GM18507 (cell line): ENCODE results near the gene LDB3.

Source experiments
- DNase-seq: peaks from one replicate; pipeline ENCODE4 v3.0.0; 2011; ENCODE audit warnings: low read depth; ENCODE audit not compliant: insufficient read length; ENCODE audit errors: extremely low spot score
- FAIRE-seq: peaks from 2 replicates; lab custom pipeline; 2011; peaks lifted over from hg19 to GRCh38; lab: Jason Lieb, UNC

LDB3 gene

DNA sequence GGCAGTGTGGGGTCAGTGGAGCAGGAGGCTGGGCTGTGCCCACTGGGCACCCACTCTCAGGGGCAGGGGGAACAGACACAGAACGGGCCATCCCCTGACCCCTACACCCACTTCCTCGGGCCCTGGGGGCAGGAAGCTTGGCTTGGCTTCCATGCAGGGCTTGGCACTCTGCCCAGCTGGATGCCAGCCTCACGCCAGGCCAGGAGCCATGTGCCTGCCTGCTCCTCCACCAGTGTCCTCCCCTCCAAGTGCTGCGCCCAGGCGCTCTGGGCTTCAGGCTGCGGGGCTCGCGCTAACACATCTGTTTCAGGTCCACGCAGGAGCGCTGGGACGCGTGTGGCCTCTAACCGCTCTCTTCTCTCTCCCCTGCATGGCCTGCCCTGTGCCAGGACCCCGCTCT lies 12.7 kb downstream of the LDB3 start:
- FAIRE-seq, result no peak

DNA sequence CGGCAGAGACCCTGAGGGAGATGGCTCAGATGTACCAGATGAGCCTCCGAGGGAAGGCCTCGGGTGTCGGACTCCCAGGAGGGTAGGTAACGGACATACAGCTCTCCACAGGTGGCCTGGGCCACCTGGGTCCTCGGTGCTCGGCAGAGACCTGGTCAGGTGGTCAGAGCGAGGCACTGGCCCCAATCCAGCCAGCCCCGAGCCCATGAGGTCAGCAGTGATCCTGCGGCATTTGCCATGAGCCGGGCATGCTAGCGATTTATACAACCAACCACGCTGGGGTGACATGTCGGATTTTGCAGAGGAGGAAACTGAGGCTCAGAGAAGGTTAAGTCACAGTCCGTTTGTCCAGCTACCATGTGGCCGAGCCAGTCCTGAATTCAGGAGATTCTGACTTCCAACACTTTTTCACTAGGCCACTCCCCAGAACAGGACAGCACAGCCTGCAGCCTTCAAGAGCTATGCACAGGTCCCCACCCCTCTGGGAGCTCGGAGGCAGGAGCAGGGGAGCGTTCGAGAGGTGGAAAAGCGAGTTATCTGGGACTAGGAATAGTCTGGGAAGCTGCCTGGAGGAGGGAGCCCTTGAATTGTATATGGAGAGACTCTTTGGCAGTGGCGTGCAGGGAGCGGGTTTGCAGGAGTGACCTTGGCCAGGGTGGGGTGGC lies 13.5 kb downstream of the LDB3 start:
- DNase-seq (no peak), FAIRE-seq (no peak)

More for the DNA sequence above, 12.7 kb downstream of the LDB3 start:
- no peak for DNase-seq

DNA sequence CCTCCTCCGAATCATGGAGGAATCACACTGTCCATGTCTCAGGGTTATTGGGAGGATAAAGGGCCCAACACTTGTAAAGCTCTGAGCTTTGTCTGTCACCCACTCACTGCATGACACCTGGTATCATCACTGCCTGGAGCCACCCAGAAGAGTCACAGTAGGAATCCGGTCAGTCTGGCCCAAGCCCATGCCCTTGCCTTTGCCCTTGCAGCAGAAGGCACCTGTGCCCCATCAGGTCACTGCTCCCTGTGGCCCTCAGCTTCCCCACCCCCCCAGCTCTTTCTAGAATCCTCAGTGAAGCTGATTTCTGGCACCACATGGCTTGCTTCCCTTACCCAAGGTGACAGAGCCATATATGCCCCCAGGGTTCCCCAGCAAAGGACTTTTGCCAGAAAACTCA lies 14.4 kb downstream of the LDB3 start:
- DNase-seq (no peak), FAIRE-seq (no peak)

DNA sequence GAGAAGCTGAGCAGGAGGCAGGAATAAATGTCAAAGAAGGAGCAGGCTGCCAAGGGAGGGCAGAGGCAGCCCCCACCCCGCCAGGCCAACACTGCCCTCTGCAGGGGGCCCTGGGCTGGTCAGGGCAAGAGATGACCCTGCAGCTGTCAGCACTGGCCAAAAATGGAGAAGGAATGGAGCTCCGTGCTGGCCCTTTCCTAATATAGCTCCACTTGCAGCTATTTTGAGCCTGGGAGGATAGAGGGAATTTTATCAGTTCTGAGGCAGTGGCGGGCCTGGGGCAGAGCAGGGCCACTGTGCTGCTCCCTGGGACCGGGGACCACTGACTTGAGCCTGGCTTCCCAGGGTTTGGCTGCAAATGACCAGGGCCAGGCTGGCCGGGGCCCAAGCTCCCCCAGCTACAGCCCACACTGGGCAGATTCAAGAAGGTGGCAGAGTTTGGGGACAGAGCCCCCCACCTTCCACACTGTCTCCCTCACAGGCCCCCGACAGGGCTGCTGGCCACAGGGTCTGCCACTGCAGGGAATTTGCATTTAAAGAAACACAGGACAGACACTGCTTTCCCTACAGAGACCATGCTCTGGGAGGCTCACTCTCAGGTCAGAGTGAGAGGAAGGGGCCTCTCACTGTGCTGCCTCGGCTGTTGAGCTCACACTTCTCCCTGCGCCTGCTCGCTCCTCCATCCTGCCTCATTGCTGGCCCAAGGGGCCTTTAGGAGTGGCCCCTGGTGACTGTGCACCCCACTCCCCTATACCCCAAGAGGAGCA lies 16.2 kb downstream of the LDB3 start:
- DNase-seq, result no peak
- no peak for FAIRE-seq

DNA sequence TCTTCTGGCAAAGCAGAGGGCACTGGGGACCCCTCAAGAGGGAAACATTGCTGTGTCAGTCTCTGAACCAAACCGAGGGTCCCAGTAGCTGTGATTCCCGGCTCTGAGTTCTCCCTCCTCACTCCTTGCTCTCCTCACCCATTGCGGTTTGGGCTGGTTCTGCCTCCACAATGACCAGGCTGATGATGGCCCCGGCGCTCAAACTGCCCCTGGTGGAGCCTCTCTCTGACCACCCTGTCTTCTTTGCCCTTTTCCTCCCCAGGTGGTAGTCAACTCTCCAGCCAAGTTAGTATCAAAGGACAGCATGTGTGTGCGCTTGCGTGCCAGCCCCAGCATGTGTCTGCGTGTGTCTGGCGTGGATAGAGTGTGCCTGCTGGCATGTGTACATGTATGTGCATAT lies 17.1 kb downstream of the LDB3 start:
- FAIRE-seq, result no peak

DNA sequence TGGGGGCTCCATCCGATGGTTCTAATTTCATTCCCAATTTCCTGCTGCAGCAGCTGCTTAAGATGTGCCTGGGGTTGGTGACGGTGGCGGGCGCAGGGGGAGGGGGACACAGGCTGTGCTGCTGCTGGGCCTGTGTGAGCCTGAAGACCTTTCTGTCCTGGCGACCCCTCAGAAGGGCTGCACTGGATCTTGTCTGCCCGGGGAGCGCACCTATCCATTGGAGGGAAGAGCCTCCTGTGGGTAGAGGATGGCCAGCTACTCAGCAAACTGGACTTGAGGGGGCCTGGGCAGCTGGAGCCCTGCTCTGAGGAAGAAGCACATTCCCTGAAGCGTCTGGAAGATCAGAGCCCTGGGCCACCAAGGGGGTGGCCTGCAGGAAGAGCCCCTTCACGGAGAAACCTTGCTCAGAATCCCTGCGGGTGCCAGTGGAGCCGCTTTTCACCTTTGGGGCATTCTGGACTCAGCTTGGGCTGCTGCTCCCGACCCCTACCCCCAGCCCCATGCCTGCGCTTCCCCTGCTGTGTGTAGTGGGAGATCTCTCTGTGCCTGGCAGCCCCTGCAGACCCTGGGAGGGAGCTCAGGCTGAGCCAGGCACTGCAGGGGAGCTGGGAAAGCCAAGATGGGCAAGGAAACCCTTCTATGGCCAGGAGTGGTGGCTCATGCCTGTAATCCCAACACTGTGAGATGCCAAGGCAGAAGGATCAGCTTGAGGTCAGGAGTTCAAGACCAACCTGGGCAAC lies 17.8 kb downstream of the LDB3 start:
- no peak for DNase-seq
- no peak for FAIRE-seq

More for the DNA sequence above, 17.1 kb downstream of the LDB3 start:
- no peak for DNase-seq

DNA sequence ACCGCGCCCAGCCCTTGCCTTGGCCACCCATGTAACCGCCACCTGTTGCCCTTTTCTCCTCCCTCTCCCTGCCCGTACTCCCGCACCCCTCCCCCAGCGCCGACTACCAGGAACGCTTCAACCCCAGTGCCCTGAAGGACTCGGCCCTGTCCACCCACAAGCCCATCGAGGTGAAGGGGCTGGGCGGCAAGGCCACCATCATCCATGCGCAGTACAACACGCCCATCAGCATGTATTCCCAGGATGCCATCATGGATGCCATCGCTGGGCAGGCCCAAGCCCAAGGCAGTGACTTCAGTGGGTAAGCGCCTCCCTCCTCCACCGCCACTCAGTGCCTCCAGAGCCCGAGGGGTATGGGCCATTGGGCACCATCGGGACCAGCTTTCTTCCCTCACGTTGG lies 18.7 kb downstream of the LDB3 start:
- no peak for DNase-seq
- no peak for FAIRE-seq

DNA sequence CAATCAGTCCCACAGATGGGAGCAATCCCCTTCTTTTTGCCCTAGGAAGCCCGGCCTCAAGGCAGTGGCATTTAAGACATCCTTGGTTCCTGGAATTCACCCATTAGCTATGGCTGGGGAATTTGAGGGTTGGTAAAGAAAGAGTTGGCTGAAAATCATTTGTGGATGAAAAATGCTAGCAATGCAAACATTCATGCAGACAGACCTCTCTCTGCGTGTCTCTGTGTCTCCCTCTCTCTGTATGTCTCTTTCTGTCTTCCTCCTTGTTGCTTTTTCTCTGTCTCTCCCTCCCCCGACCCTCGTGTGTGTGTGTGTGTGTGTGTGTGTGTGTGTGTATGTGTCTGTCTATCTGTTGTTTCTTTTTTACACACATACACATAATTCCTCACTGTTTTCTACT lies 19.4 kb downstream of the LDB3 start:
- FAIRE-seq (no peak), DNase-seq (no peak)

DNA sequence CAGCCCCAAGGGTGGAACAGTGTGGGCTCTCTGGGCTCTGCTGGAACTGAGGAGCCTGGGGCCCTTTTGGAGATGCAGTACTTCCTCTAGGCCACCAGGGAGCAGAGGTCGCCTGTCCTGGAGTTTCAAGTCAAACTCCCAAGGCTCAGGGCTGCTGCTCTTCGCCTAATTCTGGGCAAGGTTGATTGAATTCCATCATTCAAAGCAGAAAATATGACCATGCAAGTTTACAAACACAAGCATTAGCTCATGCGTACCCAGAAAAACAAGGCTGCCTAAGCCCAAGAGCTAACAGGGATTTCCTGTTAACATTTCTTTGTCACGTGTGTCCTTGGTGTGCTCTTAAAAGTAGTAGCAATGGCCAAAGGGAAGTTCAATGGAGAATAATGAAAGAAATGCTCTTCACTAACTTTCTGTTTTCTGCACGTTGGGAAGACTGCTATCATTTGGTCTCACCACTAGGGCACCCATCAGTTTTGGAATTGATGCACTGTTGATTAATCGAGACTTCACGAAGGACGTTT lies 20.1 kb downstream of the LDB3 start:
- FAIRE-seq, result peak; percentile 79
- peak; percentile 60 for DNase-seq

DNA sequence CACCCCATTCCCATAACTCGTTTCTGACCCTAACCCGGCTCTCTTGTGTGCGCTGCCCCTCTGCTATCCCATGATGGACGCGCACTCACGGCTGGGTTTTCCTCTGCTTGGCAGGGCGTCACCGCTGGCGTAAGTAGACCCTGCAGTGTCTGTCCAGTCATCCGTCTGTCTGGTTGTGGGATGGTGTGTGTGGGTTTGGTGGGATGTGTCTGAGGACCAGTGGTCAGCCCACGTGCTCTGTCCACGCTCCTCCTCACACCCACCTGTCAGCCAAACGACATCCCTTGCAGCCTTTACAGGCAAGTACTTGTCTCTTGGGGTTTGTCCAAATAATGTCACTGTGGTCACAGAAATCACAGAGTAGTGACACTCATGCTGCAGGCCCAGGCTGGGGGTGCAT lies 20.8 kb downstream of the LDB3 start:
- no peak for FAIRE-seq
- DNase-seq, result no peak

DNA sequence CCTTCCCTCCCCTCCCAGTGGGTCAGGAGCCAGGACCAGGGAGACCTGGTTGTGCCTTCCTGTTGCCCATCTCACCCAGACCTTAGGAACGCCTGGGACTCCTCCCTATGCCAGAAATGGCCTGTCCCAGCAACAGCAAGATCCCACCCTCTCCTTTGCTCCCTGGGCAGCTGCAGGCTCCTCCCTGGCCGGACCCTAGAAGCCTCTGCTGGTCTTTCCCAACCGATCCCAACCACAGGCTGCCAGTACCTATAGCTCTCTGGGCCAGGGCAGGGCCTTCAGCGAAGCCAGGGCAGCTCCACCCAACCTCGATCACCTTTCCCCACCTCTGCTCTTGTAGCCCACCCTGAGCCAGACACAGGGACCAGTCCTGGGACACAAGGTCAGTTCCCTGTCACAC lies 21.9 kb downstream of the LDB3 start:
- DNase-seq, result no peak
- no peak for FAIRE-seq

DNA sequence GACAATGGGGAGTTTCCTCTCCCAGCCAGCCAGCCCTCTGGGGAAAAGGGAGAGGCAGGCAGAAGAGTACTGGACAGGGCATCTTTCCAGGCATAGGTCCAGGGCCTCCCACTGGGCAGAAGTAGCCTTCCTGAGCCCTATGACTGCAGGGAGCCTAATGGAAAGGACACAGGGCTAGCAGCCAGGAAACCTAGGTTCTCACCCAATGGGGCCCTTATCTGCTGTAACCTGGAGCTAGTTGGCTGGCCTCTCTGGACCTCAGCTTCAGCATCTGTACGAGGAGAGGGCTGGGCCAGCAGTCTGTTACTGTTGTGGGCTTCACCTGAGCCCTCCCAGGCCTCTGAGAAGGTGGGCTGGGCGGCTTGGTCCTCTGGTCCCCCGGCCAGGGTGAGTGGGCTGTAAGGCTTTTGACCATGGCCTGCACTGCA lies 22.4 kb downstream of the LDB3 start:
- no peak for DNase-seq
- no peak for FAIRE-seq

DNA sequence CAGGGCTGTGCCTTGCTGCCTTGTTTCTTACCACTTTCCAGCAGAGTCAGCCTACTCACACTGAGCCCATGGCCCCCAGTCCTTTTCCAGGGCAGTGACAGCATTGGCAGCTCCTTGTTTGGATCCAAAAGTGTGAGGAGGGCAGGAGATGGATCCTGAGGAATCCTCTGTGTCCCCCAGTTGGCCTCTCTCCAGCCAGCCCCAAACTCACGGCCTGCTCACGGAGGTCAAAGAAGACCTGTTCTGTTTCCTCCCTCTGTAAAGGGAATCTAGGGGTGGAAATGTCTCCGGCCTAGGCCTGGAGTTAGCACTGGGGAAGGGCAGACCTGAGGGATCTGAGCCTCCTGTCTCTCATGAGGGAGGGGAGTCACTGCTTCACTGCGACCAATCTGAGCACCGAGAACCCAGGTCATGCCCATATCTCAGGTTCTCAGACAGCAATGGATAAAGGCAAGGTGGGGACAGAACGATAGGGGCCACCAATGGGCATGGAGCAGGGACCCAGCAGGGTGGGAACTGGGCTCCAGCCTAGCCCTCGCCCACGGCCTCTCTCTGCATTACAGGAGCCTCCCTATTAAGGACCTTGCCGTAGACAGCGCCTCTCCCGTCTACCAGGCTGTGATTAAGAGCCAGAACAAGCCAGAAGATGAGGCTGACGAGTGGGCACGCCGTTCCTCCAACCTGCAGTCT lies 23.2 kb downstream of the LDB3 start:
- no peak for FAIRE-seq
- DNase-seq, result no peak

DNA sequence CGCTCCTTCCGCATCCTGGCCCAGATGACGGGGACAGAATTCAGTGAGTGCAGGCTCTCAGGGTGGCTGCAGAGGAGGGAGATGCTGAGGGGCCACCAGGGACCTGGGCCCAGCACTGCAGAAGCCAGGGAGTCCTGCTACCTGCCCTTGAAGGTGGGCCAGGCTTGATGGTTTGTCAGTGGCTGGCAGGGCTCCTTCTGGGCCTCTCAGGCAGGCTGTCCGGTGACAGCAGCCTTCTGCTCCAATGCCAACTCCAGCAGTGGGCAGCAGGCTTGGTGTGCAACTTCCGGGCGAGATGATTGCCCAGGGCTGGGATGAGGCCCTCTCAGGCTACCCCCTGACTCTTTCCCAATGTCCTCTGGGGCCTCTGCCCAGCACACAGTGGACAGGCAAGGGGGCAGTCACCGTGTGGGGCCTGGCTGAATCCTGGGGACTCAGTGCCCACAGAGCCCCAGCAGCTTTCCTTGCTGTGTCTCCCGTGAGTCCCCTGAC lies 23.8 kb downstream of the LDB3 start:
- FAIRE-seq, result no peak
- DNase-seq, result no peak

DNA sequence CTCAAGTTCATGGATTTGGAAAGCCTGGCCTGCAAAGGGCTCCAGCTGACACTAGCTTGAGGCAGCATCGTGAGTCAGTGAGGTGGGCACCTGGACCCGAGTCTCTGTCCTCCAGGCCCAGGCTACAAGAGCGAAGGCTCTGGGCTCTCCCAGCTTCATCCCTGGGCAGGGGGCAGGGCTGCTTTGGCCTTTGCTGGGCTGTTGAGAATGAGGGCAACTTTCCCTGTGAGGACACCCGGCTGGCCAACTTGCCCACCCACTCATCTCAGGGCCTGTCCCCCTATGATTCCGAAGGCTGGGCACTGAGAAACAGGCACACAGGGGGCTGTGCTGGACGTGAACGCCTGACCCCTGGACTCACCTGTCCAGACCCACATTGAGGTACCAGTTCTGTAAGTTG lies 24.4 kb downstream of the LDB3 start:
- no peak for DNase-seq
- FAIRE-seq, result no peak

DNA sequence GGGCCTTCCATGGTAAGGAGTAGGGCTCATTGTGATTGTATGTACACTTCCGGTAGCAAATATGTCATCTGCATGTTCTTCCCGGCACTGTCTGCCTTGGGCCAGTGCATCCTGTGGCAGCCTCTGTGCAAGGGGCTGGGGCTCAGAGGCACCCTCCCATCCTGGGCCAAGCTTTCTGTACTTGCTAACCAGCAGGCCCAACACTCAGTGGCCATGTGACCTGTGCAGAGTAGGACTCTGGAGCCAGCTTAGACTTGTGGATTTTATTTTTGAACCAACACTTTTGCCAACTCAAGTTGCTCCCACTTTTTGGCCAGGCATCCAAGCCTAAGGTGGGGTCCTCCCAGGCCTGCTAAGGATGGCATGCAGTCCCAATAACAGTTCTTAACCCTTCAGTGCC lies 25.0 kb downstream of the LDB3 start:
- DNase-seq (no peak), FAIRE-seq (no peak)

DNA sequence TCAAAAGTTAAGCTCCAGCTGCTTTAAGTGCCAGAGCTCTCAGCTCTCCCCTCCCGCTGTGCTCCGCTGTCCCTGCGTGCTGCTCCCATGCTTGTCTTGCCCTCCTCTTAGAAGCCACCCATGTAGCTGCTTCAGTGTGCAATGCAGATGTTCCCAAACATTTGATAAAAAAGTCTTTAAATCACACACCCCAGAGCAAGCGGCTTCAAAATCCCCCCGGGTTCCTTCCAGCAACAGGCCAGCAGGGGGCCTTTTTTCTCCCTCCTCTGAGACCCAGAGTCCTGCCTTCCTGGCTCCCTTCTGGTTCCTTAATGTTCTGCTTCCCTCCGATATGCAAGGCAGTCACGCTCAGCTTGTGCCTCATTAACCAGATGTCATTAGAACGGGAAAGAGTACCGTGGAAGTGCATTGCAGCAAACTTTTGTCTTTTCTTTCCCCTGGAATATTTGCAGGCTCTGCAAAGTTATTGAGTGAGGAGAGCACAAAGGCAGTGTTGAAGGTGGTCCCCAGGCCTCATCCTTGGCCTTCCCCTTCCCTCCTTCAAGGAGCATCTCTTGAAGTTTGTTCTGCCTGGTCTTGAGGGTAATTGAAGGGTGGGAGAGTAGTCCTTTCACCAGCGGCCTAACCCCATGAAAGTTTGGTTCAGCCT lies 25.5 kb downstream of the LDB3 start:
- peak; percentile 72 for FAIRE-seq
- no peak for DNase-seq

DNA sequence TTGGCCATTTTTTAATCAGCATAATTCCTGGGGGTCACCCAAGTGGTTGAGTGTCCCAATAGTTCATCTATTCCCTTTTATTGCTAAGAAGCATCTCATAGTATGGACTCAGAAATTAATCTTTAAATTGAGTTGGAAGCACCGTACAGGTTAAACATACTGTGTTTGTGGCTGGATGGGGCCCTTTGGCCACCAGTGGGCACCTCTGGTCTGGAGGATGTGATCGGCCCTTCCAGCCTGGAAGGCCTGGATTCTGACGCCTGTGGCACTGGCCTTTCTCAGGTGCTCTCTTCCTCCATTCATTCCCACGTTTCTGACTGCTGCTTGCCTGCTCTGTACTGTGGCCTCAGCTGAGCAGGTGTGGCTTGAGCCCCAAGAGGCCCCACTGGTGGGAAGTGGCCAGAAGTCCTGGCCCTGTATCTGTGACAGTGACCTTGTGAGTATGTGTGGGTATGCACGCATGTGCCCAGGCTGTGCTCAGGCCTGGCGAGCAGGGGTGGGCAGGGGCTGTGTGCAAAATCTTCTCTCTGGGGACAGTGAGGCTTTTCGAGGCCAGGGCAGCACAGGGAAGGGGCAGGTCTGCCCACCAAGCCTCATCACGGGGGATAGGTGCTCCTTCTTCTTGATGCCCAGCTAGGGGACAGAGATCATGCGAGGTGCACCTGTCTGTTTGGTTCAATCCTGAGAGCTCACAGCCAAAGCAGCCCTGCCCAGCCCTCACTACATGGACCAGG lies 30.1 kb downstream of the LDB3 start:
- FAIRE-seq (no peak), DNase-seq (no peak)

DNA sequence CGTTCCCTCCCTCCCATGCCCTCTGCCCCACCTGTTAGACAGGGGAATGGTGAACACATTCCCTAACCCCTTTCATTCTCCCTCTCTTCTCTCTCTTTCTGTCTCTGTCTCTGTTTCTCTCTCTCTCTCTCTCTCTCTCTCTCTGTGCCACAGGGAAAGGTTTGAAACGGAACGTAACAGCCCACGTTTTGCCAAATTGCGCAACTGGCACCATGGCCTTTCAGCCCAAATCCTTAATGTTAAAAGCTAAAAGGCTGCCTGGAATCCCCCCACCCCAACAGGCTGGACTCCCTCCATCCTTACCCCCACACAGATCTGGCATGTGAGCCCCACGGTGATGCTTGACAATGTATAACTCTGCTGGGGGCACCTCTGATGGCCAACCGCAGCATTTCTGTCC lies 30.8 kb downstream of the LDB3 start:
- FAIRE-seq, result no peak
- no peak for DNase-seq
